ENCODE measurements around the gene KLK13. TPM values are rescaled to one million over a fixed set of nuclear protein-coding genes. Genes with fewer than 3 reads are reported as not detected.

Gene KLK13
- total and polyA plus RNA-seq, 2 of the 8 experiments (the other 6 are each of a cell fraction or from before 2014, with no cell fraction given) = 4.2 to 4.5 TPM

GRCh38 chr19:51016798-51017683, 47.9 kb downstream of the KLK13 start (continued):
- TF ChIP-seq HDAC2 (IDR thresholded peaks at IDR 0.05; ENCODE audit: borderline replicate concordance in 1 of 2, low read depth in 2 of 2, low read length in 2 of 2) (peak in 1 of 2 experiments; percentile 71; a peak in 1 of 4 replicates), SIRT6 (IDR thresholded peaks at IDR 0.05; ENCODE audit: low read length) (no peak), TCF12 (IDR thresholded peaks at IDR 0.05; ENCODE audit: low read depth, low read length) (0 out of 2 replicates have a peak, but pooled peaks have one; percentile 46), HDAC6 (IDR thresholded peaks at IDR 0.05; ENCODE audit: low read depth, low read length) (no peak), E2F6 (IDR thresholded peaks at IDR 0.05) (peak; percentile 65), MAX (IDR thresholded peaks at IDR 0.05) (peak; percentile 53; the same call in 1 of the 2 replicates), SIN3A (conservative IDR thresholded peaks at IDR 0.05 in 1 of 2, IDR thresholded peaks at IDR 0.05 in 1 of 2; ENCODE audit: low read depth in 1 of 2, low read length in 2 of 2) (no peak; a peak in 1 of 4 replicates), FOSL1 (IDR thresholded peaks at IDR 0.05; ENCODE audit: insufficient read depth, low read depth, low read length) (peak; percentile 66; the same call in 1 of the 2 replicates), PHF8 (conservative IDR thresholded peaks at IDR 0.05; ENCODE audit: low read depth, low read length) (peak; percentile 60; the same call in 1 of the 2 replicates), BRCA1 (IDR thresholded peaks at IDR 0.05; ENCODE audit: low read depth, low read length) (no peak), EP300 (IDR thresholded peaks at IDR 0.05; ENCODE audit: borderline replicate concordance in 1 of 2, low read depth in 2 of 2, low read length in 2 of 2) (no peak), CREB1 (IDR thresholded peaks at IDR 0.05) (peak; percentile 23), TEAD4 (IDR thresholded peaks at IDR 0.05; ENCODE audit: low read depth, low read length) (peak; percentile 78), RXRA (IDR thresholded peaks at IDR 0.05; ENCODE audit: insufficient read depth, low read depth, low read length) (0 out of 2 replicates have a peak, but pooled peaks have one; percentile 17), CTCF (IDR thresholded peaks at IDR 0.05; ENCODE audit: control extremely low read depth in 1 of 3, insufficient read depth in 1 of 3, low read depth in 1 of 3, low read length in 3 of 3) (peak; percentile 89 to 95 (median 92)), TBP (IDR thresholded peaks at IDR 0.05; ENCODE audit: low read depth, low read length) (no peak), SP4 (IDR thresholded peaks at IDR 0.05; ENCODE audit: low read length) (peak; percentile 58; the same call in 1 of the 2 replicates)
